ENCODE measurements around the gene TSPAN5.

Gene TSPAN5

DNA sequence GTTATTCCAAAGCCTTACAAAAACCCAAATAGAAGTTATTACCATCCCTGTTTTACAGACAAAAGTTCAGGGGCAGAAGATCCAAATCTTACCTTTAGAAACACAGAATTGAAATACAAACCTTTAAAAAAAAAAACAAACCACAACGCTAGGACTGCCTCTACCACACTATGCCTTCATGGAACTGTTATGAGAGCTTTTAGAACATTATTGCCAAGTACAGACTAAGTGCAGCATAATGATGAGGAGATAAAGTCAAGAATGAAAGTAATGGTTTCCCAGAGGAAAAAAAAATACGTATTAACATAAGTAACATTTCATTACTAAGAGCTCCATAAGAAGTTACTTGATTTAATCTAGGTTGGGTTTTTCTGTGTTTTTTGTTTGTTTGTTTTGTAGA is 34.3 kb downstream of the TSPAN5 start:
- H3K4me1 ChIP-seq (ENCODE audit: control insufficient read depth, insufficient read depth, low read length), result no peaks in the 10 kb centered on the region; the same call in 1 of the 2 replicates
- ChIA-PET CTCF (no interaction called here), POLR2A (no interaction called here)
- H3K36me3 ChIP-seq (ENCODE audit: control insufficient read depth in 2 of 2, insufficient read depth in 1 of 2, low read length in 2 of 2), result no peaks in the 10 kb centered on the region
- H3K4me3 ChIP-seq (ENCODE audit: low read depth, low read length), result no peak overlapping the region
- no peak overlapping the region for H3K27ac ChIP-seq (ENCODE audit: extremely low read depth, low read depth, low read length)
- H3K9me3 ChIP-seq (ENCODE audit: control insufficient read depth, insufficient read depth, low read depth, low read length), result no peaks in the 10 kb centered on the region
- TF ChIP-seq, protein P1, sequence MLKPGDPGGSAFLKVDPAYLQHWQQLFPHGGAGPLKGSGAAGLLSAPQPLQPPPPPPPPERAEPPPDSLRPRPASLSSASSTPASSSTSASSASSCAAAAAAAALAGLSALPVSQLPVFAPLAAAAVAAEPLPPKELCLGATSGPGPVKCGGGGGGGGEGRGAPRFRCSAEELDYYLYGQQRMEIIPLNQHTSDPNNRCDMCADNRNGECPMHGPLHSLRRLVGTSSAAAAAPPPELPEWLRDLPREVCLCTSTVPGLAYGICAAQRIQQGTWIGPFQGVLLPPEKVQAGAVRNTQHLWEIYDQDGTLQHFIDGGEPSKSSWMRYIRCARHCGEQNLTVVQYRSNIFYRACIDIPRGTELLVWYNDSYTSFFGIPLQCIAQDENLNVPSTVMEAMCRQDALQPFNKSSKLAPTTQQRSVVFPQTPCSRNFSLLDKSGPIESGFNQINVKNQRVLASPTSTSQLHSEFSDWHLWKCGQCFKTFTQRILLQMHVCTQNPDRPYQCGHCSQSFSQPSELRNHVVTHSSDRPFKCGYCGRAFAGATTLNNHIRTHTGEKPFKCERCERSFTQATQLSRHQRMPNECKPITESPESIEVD (tag by site-specific recombination; IDR thresholded peaks at IDR 0.05), result peak; percentile 40
- TF ChIP-seq ZNF184 (tag by site-specific recombination; IDR thresholded peaks at IDR 0.05), result no peak

DNA sequence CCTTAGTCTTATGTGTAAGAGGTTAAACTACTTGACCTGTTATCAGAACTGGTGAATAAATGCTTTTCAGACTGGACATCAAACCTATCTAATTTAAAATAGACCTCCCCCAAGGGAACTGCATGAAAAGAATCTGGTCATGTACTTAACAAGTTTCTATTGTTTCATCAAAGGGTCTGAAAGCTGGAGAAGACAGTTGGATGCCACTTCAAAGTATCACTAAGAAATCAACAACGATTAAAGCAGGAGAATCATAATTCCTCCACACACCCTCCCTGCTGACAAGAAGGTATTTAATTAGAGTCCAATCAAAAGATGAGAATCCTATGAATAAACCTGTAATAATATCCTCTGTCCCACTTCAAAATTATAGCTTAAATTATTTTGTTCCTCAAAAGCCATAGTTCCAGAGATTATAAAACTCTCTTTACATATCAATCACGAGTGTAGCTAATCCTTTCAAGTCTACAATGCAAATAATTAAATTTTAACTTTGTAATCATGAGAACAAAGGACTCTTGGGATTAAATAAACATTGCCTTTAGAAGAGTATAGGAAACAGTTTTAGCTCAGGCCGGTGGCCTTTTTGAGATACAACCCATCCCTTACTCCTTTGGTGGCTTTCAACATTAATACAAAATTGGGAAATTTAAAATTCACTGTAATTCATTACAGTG is 35.1 kb downstream of the TSPAN5 start:
- Histone ChIP-seq H3K4me1 (ENCODE audit: control insufficient read depth, insufficient read depth, low read length) (peaks cover 5% of the 10 kb centered on the region), H3K4me3 (ENCODE audit: low read depth, low read length) (no peak overlapping the region), H3K27ac (ENCODE audit: extremely low read depth, low read depth, low read length) (no peak overlapping the region), H3K36me3 (ENCODE audit: control insufficient read depth in 2 of 2, insufficient read depth in 1 of 2, low read length in 2 of 2) (no peaks in the 10 kb centered on the region), H3K9me3 (ENCODE audit: control insufficient read depth, insufficient read depth, low read depth, low read length) (no peaks in the 10 kb centered on the region)
- TF ChIP-seq GLI4 (tag by site-specific recombination; IDR thresholded peaks at IDR 0.05), result no peak
- peak; percentile 71; the same call in 1 of the 2 replicates for TF ChIP-seq TCF7L2 (IDR thresholded peaks at IDR 0.05; ENCODE audit: borderline replicate concordance, low read depth, low read length)
- CTCF ChIA-PET, result interaction anchor here (0.6 kb wide), 1 partner anchor 148 kb away, joined by 3 read pairs; no protein-coding TSS in a partner anchor
- POLR2A ChIA-PET, result no interaction called here

DNA sequence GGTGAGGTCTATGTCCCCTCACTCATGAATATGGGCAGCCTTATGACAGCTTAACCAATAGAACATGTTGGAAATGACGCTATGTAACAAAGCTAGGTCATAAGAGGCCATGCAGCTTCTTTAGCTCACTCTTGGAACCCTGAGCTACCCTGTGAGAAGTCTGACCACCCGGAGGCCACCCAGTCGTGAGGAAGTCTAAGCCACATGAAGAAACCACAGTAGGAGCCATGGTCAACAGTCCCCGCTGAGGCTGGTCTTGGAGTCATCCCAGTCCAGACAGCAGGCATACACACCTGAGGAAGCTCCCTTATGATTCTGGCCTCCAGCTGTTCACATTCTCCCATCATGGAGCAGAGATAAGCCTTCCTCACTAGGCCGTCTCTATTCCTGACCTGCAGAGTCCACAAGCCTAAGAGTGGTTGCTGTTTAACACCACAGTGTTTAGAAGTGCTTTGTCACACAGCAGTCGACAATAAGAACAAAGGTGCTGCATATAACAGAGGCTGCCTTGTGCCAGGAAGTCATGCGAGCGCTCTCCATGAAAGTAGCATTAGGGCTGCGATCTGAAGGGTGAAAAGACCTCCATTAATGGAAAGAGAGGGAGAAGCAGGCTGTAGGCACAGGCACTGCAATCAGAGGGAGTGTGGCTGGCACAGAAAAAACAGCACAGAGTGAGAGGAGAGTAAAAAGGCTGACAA is 38.2 kb downstream of the TSPAN5 start:
- TF ChIP-seq, protein P2, sequence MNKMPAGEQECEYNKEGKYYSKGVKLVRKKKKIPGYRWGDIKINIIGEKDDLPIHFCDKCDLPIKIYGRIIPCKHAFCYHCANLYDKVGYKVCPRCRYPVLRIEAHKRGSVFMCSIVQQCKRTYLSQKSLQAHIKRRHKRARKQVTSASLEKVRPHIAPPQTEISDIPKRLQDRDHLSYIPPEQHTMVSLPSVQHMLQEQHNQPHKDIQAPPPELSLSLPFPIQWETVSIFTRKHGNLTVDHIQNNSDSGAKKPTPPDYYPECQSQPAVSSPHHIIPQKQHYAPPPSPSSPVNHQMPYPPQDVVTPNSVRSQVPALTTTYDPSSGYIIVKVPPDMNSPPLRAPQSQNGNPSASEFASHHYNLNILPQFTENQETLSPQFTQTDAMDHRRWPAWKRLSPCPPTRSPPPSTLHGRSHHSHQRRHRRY (tag by site-specific recombination; IDR thresholded peaks at IDR 0.05), result no peak
- TF ChIP-seq ZNF114 (tag by site-specific recombination; IDR thresholded peaks at IDR 0.05) (no peak), ZIC2 (tag by site-specific recombination; IDR thresholded peaks at IDR 0.05) (peak; percentile 88), ZNF341 (tag by site-specific recombination; IDR thresholded peaks at IDR 0.05; ENCODE audit: low read depth) (peak; percentile 18; the same call in 1 of the 2 replicates), GLI4 (tag by site-specific recombination; IDR thresholded peaks at IDR 0.05) (no peak)
- TF ChIP-seq, protein P3, sequence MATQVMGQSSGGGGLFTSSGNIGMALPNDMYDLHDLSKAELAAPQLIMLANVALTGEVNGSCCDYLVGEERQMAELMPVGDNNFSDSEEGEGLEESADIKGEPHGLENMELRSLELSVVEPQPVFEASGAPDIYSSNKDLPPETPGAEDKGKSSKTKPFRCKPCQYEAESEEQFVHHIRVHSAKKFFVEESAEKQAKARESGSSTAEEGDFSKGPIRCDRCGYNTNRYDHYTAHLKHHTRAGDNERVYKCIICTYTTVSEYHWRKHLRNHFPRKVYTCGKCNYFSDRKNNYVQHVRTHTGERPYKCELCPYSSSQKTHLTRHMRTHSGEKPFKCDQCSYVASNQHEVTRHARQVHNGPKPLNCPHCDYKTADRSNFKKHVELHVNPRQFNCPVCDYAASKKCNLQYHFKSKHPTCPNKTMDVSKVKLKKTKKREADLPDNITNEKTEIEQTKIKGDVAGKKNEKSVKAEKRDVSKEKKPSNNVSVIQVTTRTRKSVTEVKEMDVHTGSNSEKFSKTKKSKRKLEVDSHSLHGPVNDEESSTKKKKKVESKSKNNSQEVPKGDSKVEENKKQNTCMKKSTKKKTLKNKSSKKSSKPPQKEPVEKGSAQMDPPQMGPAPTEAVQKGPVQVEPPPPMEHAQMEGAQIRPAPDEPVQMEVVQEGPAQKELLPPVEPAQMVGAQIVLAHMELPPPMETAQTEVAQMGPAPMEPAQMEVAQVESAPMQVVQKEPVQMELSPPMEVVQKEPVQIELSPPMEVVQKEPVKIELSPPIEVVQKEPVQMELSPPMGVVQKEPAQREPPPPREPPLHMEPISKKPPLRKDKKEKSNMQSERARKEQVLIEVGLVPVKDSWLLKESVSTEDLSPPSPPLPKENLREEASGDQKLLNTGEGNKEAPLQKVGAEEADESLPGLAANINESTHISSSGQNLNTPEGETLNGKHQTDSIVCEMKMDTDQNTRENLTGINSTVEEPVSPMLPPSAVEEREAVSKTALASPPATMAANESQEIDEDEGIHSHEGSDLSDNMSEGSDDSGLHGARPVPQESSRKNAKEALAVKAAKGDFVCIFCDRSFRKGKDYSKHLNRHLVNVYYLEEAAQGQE (tag by site-specific recombination; IDR thresholded peaks at IDR 0.05), result no peak
- TF ChIP-seq, protein P4, sequence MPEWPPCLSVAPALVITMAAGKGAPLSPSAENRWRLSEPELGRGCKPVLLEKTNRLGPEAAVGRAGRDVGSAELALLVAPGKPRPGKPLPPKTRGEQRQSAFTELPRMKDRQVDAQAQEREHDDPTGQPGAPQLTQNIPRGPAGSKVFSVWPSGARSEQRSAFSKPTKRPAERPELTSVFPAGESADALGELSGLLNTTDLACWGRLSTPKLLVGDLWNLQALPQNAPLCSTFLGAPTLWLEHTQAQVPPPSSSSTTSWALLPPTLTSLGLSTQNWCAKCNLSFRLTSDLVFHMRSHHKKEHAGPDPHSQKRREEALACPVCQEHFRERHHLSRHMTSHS (tag by site-specific recombination; IDR thresholded peaks at IDR 0.05), result no peak
- TF ChIP-seq, protein P5, sequence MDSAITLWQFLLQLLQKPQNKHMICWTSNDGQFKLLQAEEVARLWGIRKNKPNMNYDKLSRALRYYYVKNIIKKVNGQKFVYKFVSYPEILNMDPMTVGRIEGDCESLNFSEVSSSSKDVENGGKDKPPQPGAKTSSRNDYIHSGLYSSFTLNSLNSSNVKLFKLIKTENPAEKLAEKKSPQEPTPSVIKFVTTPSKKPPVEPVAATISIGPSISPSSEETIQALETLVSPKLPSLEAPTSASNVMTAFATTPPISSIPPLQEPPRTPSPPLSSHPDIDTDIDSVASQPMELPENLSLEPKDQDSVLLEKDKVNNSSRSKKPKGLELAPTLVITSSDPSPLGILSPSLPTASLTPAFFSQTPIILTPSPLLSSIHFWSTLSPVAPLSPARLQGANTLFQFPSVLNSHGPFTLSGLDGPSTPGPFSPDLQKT (IDR thresholded peaks at IDR 0.05; ENCODE audit: borderline replicate concordance, low read depth, low read length), result no peak
- Histone ChIP-seq H3K36me3 (ENCODE audit: control insufficient read depth in 2 of 2, insufficient read depth in 1 of 2, low read length in 2 of 2) (no peaks in the 10 kb centered on the region), H3K4me3 (ENCODE audit: low read depth, low read length) (no peak overlapping the region), H3K4me1 (ENCODE audit: control insufficient read depth, insufficient read depth, low read length) (peaks cover 5% of the 10 kb centered on the region), H3K27ac (ENCODE audit: extremely low read depth, low read depth, low read length) (no peak overlapping the region), H3K9me3 (ENCODE audit: control insufficient read depth, insufficient read depth, low read depth, low read length) (no peaks in the 10 kb centered on the region)
- ChIA-PET POLR2A (no interaction called here), CTCF (no interaction called here)

Measured in HEK293 (cell line).